ENCODE results near the gene GPR42. TPM values are rescaled to one million over a fixed set of nuclear protein-coding genes. Genes with fewer than 3 reads are reported as not detected.
"Not testable (repeated sequence)": the region's sequence is repeated elsewhere in the genome, so short reads cannot be mapped to it uniquely, and the experiment has no call there.

Gene GPR42
- total RNA-seq, 1 donor from 2014 or later, result not detected

- DNase-seq (ENCODE audit: missing footprints); ATAC-seq; intact Hi-C loops (cut with DNase I): not testable (repeated sequence)
These were observed 11.5 kb upstream of the GPR42 start for GRCh38 chr19:35359395-35359794.

DNA sequence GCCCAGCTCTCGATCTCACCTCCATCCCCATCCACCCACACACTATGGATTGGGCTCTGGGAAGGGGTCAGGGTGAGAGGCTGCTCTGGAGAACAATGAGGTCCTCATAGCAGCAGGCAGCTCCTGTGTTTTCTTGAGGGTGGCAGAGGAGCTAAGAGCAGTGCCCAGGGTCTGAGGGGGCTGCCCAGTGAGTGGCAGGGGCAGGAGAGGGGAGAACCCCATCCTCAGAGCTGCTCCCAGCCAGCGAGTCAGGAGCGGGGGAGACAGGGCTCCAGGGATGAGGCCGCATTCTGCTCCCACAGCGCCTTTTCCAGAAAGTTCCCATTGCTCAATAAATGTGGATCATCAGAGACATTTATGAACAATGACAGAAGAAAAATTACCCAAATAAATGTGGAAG, 10.8 kb upstream of the GPR42 start:
- intact Hi-C loops (cut with DNase I); DNase-seq (ENCODE audit: missing footprints); ATAC-seq: not testable (repeated sequence)

GRCh38 chr19:35360880-35361420, 9.9 kb upstream of the GPR42 start:
- DNase-seq (ENCODE audit: missing footprints) (no peak), ATAC-seq (no peak)
- intact Hi-C loops (cut with DNase I), result no loop called here

DNA sequence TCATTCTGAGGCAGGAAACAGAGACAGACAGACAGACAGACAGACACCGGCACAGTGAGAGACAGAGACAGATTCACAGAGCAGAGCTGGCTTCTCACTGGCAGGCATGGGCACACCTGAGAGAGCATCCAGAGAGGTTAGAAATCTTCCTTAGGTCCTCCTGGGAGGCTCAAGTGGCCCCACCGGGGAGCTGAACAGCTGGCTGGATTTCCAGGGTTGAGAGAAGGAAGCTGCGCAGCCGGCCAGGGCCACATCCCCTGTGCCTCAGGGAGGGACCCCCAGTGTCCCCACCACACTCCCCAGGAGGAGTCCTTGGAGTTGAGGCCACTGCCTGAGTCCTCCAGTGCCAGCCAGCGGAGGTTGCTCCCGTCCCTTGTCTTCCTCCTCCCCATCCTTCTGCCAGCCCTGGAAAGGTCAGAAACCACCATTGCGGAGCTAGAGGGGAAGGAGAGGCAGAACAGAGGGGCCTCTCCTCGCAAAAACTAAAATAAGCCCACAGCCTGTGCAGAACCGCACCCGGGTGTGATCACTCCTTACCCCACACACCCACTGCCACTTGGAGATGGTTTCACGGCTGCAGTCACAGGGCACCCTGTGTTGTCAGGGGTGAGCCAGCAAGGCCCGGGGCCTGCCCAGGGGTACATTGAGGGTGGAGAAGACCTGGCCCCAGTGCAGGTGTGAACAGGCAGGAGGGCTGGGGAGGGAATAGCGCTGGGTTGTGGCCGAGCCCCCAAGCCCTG, 8.4 kb upstream of the GPR42 start:
- DNase-seq (ENCODE audit: missing footprints) (no peak), ATAC-seq (no peak)
- intact Hi-C loops (cut with DNase I), result no loop called here

DNA sequence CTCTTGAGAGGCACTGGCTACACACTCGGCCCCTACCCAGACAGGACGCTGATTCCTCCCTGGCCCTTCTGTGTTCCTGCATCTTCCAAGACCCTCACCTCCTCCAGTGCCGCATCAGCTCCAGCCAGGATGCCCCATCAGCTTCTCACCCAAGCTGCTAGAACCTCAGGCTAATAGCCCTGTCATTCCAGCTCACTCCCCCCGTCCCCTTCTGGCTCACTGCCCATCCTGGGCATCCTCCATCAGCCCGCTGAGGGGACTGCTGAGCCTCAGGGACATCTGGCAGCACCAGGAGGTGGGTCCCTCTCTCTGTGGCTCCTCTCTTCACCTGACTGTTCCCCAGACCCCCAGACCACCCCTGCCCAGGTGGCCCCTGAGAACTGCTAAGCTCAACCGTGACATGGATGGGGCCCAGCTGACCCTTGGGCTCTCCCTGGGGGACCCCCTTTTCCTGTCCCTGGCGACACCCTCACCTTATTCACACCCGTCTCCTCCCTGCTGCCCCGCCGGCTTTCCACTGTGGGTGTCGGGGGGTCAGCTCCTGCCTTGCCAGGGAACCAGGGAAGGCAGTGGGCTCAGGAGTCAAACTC, 7.8 kb upstream of the GPR42 start:
- intact Hi-C loops (cut with DNase I), result no loop called here
- ATAC-seq (no peak), DNase-seq (ENCODE audit: missing footprints) (no peak)

- ATAC-seq, result no peak
- no peak for DNase-seq (ENCODE audit: missing footprints)
These were observed 7.0 kb upstream of the GPR42 start for GRCh38 chr19:35363711-35364425.

GRCh38 chr19:35365303-35365702, 5.6 kb upstream of the GPR42 start:
- intact Hi-C loops (cut with DNase I), result no loop called here
- no peak for ATAC-seq

More at GRCh38 chr19:35363711-35364425, 7.0 kb upstream of the GPR42 start:
- intact Hi-C loops (cut with DNase I), result no loop called here

GRCh38 chr19:35368378-35368777, 2.5 kb upstream of the GPR42 start:
- no peak for ATAC-seq
- DNase-seq (ENCODE audit: missing footprints), result no peak
- intact Hi-C loops (cut with DNase I), result no loop called here

More at GRCh38 chr19:35365303-35365702, 5.6 kb upstream of the GPR42 start:
- no peak for DNase-seq (ENCODE audit: missing footprints)

GRCh38 chr19:35369522-35369921, 1.3 kb upstream of the GPR42 start:
- intact Hi-C loops (cut with DNase I), result no loop called here
- DNase-seq (ENCODE audit: missing footprints) (no peak), ATAC-seq (no peak)

DNA sequence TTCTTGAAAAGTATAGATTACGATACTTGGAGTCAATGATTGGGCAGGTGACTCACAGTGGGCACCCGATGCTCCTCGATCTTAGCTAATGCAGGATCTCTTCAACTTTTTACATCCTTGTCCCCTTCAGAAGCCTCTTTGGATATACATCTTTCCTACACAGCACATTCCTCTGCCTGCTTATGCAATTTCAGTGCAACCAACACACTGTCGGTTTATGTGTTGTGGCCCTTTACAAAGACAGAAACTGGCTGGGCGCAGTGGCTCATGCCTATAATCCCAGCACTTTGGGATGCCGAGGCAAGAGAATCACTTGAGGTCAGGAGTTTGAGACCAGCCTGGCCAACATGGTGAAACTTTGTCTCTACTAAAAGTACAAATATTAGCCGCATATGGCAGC, 2.6 kb downstream of the GPR42 start:
- intact Hi-C loops (cut with DNase I), result no loop called here
- ATAC-seq (no peak), DNase-seq (ENCODE audit: missing footprints) (no peak)

GRCh38 chr19:35374031-35374430, 3.2 kb downstream of the GPR42 start:
- DNase-seq (ENCODE audit: missing footprints); intact Hi-C loops (cut with DNase I); ATAC-seq: not testable (repeated sequence)

- intact Hi-C loops (cut with DNase I), result no loop called here
These were observed 4.8 kb downstream of the GPR42 start for GRCh38 chr19:35375505-35376307.

GRCh38 chr19:35377656-35378055, 6.8 kb downstream of the GPR42 start:
- ATAC-seq, result peak; percentile 10
- intact Hi-C loops (cut with DNase I), result no loop called here
- no peak for DNase-seq (ENCODE audit: missing footprints)

More at GRCh38 chr19:35375505-35376307, 4.8 kb downstream of the GPR42 start:
- no peak for ATAC-seq
- DNase-seq (ENCODE audit: missing footprints), result no peak

- ATAC-seq, result no peak
- intact Hi-C loops (cut with DNase I), result no loop called here
- no peak for DNase-seq (ENCODE audit: missing footprints)
These were observed 7.5 kb downstream of the GPR42 start for GRCh38 chr19:35378356-35378755.

- ATAC-seq; intact Hi-C loops (cut with DNase I); DNase-seq (ENCODE audit: missing footprints): not testable (repeated sequence)
These were observed 8.7 kb downstream of the GPR42 start for GRCh38 chr19:35379545-35379944.

GRCh38 chr19:35379992-35380391, 9.1 kb downstream of the GPR42 start:
- intact Hi-C loops (cut with DNase I), result no loop called here
- ATAC-seq (no peak), DNase-seq (ENCODE audit: missing footprints) (no peak)

DNA sequence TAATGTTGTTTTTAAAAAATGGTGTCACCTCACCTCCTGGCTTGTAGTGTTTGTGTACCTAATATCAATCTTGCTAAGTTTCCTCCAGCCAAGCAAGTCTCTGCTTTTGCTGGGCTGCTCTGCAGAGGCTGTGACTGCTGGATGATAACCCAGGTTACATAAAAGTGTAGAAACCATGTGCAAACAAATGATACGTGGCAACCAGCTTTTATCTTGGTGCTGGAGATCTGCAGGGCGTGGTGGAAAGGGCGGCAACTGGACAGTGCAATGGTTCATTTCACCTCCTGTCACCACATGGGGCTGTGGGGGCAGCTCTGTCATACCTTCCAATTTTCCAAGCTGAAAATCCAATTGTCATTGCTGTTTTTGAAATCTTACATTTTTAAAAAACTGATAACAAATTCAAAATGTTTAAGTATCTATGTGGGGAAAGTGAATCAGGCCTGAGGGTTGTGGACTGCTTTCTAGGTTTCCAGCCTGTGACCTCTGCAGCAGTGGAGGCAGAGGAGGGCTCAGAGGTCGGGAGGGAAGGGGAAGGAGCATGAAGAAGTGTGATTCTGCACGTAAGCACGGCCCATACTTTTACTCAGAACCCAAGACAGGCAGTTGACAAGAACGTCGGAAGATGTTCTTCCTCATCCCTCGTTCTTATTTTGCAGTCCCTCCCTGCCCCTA, 9.7 kb downstream of the GPR42 start:
- intact Hi-C loops (cut with DNase I), result no loop called here
- DNase-seq (ENCODE audit: missing footprints) (no peak), ATAC-seq (no peak)

- DNase-seq (ENCODE audit: missing footprints) (no peak), ATAC-seq (no peak)
- intact Hi-C loops (cut with DNase I), result no loop called here
These were observed 10.4 kb downstream of the GPR42 start for GRCh38 chr19:35381318-35381717.

Data from Right ventricle myocardium inferior (tissue), 1 donor.